GM11168 (cell line): ENCODE measurements around the gene C1QA.
"Not testable (repeated sequence)": the region's sequence is repeated elsewhere in the genome, so short reads cannot be mapped to it uniquely, and the experiment has no call there.

Experiments used
- in situ Hi-C: fragments of 300-500 bp; cut with MboI; formaldehyde crosslinking; loops from one replicate; pipeline ENCODE4 v1.12.0; 2022; ENCODE audit warnings: low sequenced_read_pairs; ENCODE audit not compliant: unreplicated experiment

Gene C1QA

DNA sequence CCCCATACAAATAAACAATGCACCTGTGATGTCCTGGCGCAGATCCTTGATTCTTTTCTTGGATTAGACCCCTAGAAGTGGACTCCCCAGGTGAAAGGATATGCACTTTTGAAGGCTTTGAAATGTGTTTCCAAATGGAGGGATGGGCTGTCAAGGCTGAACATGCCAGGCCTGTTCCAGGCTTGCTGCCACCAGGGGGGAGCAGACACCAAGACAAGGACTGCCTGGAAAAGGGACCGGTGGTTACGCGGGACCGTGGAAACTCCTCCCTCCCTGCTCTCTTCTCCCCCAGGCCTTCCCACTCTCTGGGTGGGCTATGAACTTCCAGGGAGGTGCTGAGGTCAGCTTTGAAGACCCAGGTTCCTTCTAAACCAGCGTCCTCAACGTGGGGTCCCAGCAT, 29.3 kb downstream of the C1QA start:
- in situ Hi-C loops: no loop called here

DNA sequence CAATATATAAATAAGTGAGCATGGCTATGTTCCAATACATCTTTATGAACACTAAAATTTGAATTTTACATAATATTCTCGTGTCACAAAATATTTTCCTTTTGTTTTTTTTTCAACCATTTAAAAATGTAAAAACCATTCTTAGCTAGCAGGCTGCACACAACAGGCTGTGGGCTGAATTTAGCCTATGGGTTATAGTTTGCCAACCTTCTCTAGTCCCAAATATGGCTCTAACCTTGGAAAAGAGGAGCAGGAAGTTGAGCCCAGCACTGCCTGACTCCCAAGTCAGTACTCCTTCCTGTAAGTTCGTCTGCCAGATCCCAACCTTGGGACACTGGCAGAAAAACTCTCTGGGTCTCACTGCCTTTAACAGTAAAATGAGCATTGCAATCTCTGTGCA, 30.0 kb downstream of the C1QA start:
- in situ Hi-C loops: no loop called here

DNA sequence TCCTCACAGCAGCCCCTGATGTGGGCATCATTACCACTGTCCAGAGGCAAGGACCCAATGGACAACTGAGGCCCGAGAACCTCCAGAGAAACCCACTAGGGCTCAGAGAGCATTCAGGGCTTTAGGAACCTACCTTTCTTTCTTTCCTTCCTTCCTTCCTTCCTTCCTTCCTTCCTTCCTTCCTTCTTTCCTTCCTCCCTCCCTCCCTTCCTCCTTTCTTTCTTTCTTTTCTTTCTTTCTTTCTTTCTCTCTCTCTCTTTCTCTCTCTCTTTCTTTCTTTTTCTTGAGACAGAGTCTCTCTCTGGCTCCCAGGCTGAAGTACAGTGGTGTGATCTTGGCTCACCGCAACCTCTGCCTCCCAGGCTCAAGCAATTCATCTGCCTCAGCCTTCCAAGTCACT, 32.4 kb downstream of the C1QA start:
- in situ Hi-C loops: not testable (repeated sequence)

DNA sequence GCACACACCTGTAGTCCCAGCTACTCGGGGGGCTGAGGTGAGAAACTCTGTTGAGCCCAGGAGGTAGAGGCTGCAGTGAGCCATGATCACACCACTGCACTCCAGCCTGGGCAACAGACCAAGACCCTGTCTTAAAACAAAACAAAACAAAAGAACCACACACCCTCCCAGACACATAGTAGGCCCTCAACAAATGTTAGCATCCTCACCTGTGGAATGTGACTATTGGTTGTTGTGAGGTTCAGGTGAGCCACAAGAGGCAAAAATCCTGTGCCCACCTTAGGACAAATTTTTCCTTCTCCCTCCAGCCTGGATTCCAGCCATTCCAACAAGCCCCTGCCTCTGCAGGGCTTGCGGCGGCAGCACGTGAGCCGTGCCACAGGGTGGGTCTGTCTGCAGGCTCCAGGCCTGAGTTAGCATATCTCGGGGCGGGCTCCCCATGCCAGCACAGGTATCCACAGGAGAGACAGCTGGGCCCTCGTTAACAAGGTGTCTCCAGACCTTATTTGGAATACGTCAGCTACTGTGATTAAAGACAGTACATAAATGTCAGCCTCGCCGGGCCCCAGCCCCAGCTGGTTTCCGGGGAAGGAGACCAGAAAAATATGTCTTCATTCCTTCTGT, 34.0 kb downstream of the C1QA start:
- in situ Hi-C loops: no loop called here

DNA sequence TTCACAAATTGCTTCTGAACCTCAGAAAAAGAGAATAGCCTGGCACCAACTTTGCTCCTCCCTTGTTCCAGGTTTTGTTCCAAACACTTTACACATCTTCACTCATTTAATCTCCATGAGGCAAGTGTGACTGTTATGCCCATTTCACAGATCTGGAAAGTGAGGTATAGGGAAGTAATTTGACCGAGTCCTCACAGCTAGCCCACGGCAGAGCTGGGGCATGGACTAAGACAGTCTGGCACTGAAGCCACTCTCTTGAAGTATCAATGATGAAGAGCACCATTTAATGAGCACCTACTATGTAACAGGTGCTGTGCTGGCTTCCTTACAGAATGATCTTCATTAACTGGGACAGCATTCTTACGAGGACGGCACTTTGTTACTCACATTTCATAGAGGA, 35.6 kb downstream of the C1QA start:
- in situ Hi-C loops: no loop called here

DNA sequence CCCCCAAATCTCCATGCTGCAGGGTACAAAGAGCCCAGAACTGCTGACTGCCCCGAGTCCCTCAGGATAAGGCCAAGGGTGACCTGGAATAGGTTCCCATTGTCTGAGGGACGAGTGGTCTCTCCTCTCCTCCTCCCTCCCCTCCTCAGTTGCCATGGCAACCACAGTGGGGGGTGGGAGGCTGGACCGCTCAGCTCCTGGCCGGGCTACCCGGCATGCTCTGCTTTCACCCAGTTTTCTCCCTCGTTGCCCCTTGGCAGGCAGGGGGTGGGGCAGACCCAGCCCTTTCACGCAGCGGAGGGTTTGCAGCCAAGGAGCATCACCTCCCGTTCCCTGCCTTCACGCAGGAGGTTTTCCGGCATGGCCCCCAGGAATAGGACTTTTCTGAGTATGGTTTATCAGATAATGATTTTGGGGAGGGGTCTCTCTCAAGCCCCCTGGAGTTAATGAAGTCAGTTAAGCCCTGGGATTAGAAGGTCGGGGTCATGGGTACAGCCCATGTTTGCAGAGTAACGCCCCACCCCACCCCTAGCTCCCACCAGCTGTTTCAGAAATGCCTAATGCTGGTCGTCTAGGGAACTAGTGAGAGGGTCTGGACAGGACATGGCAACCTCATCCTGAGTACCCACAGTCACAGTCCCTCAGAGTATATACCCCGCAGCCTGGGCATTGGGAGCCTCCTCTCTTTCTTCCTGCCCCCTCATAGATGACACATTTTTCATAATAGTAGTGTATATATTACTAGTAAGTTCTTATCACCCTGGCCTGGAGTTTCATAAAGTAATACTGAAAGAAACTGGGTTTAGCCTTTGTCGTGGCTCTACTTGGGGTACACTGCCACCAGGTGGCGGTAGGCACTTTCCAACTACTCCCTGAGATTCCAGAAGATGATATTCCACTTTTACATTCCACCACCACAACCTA, 37.3 kb downstream of the C1QA start:
- in situ Hi-C loops: no loop called here

DNA sequence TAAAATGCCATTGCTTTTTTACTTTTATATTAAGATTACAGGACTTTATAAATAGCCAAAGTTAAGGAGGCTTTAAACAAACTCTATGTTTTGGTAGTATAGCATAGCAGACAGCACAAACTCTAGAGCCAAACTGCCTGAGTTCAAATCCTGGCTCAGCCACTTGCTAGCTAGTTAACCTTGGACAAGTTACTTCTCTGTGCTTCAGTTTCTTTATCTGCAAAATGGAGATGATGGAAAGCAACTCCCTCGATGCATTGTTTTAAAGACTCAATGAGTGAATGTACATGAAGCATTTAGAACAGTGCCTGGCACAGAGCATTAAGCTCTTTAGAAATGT, 38.0 kb downstream of the C1QA start:
- in situ Hi-C loops: no loop called here

DNA sequence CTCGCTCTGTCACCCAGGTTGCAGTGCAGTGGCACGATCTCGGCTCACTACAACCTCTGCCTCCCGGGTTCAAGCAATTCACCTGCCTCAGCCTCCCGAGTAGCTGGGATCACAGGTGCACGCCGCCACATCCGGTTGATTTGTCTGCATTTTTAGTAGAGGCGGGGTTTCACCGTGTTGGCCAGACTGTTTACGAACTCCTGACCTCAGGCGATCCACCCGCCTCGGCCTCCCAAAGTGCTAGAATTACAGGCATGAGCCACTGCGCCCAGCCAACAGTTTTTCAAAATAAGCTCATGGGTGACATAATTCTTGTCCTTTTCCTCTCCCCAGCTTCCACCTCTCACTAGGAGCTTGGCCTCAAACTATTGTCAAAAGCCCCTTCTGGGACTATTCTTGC, 39.7 kb downstream of the C1QA start:
- in situ Hi-C loops: not testable (repeated sequence)

DNA sequence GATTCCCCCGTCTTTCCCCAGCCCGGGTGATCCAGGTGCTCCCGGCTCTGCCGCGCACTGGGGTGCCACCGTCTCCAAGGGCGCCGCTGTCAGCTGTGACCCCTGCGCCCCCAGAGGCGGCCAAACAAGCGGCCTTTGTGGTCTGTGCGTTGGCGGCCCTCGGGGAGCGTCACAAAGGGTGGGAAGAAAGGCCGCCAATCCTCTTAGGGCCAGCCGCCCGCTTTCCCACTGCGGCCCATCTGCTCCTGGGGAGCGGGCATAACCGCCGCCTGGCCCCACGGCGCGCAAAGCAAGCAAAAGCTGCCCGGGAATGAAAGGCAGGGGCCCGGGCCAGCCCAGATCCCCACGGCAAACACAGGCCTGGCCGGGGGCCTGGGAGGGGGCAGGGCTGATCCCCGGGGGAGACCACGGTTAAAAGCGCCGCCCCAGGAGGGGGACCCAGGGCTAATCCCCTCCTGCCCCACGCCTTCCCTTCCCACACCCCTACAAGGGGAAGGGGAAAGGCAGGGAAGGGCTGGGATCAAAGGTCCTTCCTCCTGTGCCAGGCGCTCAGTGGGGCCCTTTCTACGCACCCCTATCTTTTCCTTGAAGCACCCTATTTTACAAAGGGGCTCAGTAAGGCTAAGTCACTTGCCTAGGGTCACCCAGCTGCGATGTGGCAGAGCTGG, 40.6 kb downstream of the C1QA start:
- in situ Hi-C loops: no loop called here

DNA sequence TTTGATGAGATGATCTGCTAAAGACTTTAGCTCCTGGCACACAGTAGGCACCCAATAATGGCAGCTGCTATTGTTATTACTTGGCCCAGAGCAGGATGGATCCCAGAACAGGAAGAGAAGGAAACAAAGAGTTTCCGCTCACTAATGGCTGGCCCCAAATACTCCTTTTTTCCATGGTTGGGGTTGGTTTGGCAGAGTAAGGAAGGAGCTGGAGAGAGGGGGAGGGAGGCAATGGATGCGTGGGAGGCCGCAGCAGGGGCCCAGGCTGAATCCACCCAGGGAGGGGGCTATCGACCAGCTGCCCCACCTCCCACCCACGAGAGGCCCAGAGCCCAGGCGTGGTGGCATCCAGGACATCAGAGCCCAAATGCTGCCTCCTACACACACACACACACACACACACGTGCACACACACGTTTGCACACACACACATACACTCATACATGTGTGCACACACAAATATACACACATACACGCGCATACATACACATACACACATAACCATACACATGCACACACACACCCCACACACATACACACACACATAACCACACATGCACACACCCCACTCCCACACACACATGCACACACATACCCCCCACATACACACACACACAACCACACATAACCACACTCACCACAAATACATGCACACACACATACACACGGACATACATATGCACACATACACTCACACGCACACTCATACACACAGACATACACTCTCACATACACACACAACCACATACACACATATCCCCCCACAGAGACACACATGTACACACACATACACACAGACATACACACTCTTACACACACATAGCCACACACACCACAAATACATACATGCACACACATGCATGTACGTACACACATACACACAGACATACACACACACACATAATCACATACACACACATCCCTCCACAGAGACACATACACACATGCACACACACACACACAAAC, 41.8 kb downstream of the C1QA start:
- in situ Hi-C loops: no loop called here

DNA sequence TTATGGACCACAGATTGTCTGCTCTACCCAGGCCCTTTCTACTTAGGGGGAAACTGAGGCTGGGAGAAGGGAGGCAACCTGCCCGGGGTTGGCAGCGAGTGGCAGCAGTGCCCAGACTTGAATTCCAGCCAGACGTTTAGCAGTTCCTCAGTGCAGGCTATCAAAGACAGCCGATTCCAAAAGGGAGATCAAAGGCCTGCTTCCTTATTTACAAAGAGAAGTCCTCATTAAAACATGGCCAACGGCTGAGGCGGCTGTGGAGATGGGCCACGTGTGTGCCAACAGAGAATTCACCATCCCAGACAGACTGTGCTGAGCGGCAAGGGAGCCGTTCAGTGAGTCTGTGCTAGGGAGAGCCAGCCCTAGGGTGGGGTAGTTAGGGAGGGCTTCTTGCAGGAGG, 44.3 kb downstream of the C1QA start:
- in situ Hi-C loops: no loop called here

DNA sequence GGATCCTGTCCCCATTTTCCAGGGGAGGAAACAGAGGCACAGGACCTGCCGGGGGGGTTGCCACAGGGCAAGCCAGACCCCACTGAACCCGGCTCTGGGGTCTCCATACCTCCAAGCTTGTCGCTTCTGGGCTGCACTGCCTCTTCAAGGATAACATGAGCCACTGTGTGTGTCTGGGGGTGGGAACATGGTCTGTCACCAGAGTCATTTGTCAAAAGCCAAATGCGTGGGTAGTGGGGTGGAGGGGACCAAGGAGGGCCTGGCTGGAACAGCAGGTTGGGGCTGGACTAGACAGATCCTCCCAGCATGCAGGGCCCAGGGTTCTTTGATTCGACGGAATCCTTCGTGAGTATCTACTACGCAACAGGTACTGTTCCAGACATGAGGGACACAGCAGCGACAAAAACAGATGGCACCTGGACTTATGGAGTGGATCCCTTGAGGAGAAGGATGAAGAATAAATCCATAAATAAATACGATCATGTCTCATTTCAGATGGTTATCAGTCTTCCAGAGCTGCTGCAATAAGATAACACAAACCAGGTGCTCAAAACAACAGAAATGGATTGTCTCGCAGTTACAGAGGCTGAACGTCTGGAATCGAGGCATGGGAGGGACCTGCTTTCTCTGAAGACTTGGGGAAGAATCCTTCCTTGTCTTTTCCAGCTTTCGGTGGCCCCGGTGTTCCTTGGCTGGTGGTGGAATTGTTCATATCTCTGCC, 45.3 kb downstream of the C1QA start:
- in situ Hi-C loops: no loop called here

DNA sequence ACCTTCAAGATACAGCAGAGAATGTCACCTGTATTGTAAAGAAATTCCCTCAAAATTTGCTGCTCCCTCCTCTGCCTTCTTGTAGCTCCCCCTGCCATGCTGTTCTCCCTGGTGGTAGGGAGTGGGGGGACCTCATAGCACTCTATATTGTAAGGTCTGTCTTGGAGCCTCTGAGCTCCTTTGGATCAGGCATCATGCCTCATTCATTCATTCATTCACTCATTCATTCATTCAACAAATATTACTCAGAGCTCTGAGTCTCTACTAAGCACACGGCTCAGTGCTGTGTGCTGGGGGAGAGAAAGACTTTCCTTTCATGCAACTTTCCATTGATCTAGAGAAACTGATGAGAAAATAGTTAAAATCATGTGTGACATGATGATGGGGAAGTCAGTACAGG, 47.1 kb downstream of the C1QA start:
- in situ Hi-C loops: no loop called here

DNA sequence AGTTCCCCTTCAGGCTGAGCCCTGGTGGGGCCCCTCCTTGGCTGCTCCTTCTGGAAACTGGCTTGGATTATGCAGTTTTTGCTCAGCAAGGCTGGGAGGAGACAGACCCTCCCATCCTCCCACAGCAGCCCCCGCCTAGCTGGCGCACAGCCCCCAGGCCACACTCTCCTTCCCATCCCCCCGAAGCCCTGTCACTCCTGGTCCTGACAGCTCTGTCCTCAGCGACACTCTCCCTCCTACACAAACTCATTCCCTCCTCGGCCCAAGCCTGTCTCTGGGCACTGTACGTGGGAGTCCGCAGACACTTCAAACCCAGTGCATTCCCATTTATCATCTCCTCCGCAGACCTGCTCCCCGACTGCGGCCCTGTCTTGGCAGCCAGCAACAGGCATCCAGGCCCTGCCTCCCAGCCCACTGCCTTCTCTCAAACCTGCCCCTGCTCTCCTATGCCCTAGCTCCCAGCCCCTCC, 49.2 kb downstream of the C1QA start:
- in situ Hi-C loops: no loop called here

DNA sequence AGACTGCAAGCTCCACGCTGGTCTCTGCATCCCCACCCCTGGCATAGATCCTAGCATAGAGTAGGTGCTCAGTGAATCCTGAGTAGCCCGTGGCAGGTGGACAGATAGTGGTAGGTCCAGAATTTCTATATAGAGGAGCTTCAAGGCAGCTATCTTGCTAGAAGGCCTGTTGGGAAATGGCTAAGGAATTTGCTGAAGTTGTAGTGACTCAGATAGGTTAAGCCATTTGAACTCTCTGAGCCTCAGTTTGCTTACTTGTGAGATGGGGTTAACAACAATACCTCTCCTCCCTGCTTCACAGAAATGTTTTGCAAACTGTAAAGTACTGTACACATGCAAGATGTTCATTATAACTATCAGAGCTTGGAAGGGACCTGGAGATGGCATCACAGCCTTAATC, 50.8 kb downstream of the C1QA start:
- in situ Hi-C loops: no loop called here

DNA sequence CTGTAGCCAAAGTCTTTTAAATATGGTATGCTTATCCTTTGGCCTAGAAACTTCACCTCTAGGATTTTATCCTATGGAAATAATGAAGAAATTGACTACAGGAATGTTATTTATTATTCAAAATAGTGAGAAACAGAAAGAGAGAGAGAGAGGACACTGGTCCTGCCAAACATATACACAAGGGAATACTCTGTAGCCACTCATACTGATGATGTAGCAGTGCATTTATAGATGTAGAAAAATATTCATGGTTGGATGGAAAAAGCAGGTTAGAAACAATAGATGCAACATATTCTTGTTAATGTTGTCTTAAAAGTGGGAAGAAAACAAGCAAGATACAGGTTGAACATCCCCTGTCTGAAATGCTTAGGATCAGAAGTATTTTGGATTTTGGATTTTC, 52.0 kb downstream of the C1QA start:
- in situ Hi-C loops: no loop called here
